WTC11 (cell line): ENCODE results near the gene WIZ. TPM values are rescaled to one million over a fixed set of nuclear protein-coding genes. Genes with fewer than 3 reads are reported as not detected.

Source experiments
- ATAC-seq: fragments of 200-7000 bp; cut with Tn5 transposase; 2 replicates; pipeline ENCODE4 v1.10.0; 2021; ENCODE audit warnings: mild to moderate bottlenecking, moderate library complexity
- CTCF ChIA-PET: fragments of 300-600 bp; sonication (Branson Sonifier 250); formaldehyde crosslinking; loops from one replicate; lab custom pipeline; 2021; ENCODE audit warnings: antibody characterized with exemption; lab: Charles Lee
- POLR2A ChIA-PET: fragments of 350-600 bp; sonication (Branson Sonifier 250); formaldehyde crosslinking; loops from one replicate; lab custom pipeline; 2021; ENCODE audit warnings: antibody characterized with exemption; lab: Charles Lee
- DNase-seq: peaks from one replicate; pipeline ENCODE4 v3.0.0; 2021; ENCODE audit warnings: low spot score
- H3K27ac Mint-ChIP-seq: 2 replicates; pipeline ENCODE4 v1.8.0; 2021; ENCODE audit warnings: mixed read lengths
- H3K27me3 Mint-ChIP-seq: 2 replicates; pipeline ENCODE4 v1.8.0; 2021; ENCODE audit warnings: low read depth, mild to moderate bottlenecking, moderate library complexity, mixed read lengths
- H3K36me3 Mint-ChIP-seq: 2 replicates; pipeline ENCODE4 v1.8.0; 2021; ENCODE audit warnings: mixed read lengths
- H3K4me1 Mint-ChIP-seq: 2 replicates; pipeline ENCODE4 v1.8.0; 2022; ENCODE audit warnings: mixed read lengths
- H3K4me3 Mint-ChIP-seq: 2 replicates; pipeline ENCODE4 v1.8.0; 2021; ENCODE audit warnings: mild to moderate bottlenecking, moderate library complexity, mixed read lengths
- H3K9me3 Mint-ChIP-seq: 2 replicates; pipeline ENCODE4 v1.8.0; 2021; ENCODE audit warnings: mixed read lengths
- AR ChIP-seq: fragments of 250-450 bp; sonication (Bioruptor Pico); IDR thresholded peaks from 2 replicates; pipeline ENCODE4 v1.9.0; 2021; ENCODE audit warnings: mild to moderate bottlenecking
- ATF6 ChIP-seq: sonication (generic); formaldehyde crosslinking; IDR thresholded peaks from 2 replicates; pipeline ENCODE4 v1.8.1; 2023; ENCODE audit warnings: mild to moderate bottlenecking, missing genetic modification reagents
- CREM ChIP-seq: sonication (generic); formaldehyde crosslinking; IDR thresholded peaks from 2 replicates; pipeline ENCODE4 v1.8.1; 2022; ENCODE audit warnings: mild to moderate bottlenecking, missing genetic modification reagents, moderate library complexity
- CTCF ChIP-seq: fragments of 200-600 bp; IDR thresholded peaks from 2 replicates; pipeline ENCODE4 v1.8.0; 2022; ENCODE audit warnings: antibody characterized with exemption
- FOXP1 ChIP-seq: sonication (generic); formaldehyde crosslinking; IDR thresholded peaks from 2 replicates; pipeline ENCODE4 v1.8.0; 2022; ENCODE audit warnings: missing genetic modification reagents, mild to moderate bottlenecking, moderate library complexity, borderline replicate concordance
- GABPB1 ChIP-seq: sonication (generic); formaldehyde crosslinking; IDR thresholded peaks from 2 replicates; pipeline ENCODE4 v1.8.1; 2023; ENCODE audit warnings: mild to moderate bottlenecking, missing genetic modification reagents
- IRF2 ChIP-seq: sonication (generic); formaldehyde crosslinking; IDR thresholded peaks from 2 replicates; pipeline ENCODE4 v1.8.0; 2022; ENCODE audit warnings: low read depth, missing genetic modification reagents, borderline replicate concordance
- JAZF1 ChIP-seq: fragments of 250-450 bp; sonication (Bioruptor Pico); IDR thresholded peaks from 2 replicates; pipeline ENCODE4 v1.9.0; 2021; ENCODE audit warnings: moderate library complexity, mild to moderate bottlenecking, inconsistent platforms
- MXD4 ChIP-seq: fragments of 250-450 bp; sonication (Bioruptor Pico); IDR thresholded peaks from 2 replicates; pipeline ENCODE4 v1.8.0; 2021; ENCODE audit warnings: mild to moderate bottlenecking, moderate library complexity, borderline replicate concordance
- NFATC4 ChIP-seq: fragments of 250-450 bp; sonication (Bioruptor Pico); IDR thresholded peaks from 2 replicates; pipeline ENCODE4 v1.9.0; 2021; ENCODE audit warnings: mild to moderate bottlenecking
- NR1H2 ChIP-seq: sonication (generic); formaldehyde crosslinking; IDR thresholded peaks from 2 replicates; pipeline ENCODE4 v1.9.0; 2021; ENCODE audit warnings: mild to moderate bottlenecking, moderate library complexity, missing genetic modification reagents
- OVOL2 ChIP-seq: fragments of 250-450 bp; sonication (Bioruptor Pico); IDR thresholded peaks from 2 replicates; pipeline ENCODE4 v1.9.0; 2021; ENCODE audit warnings: mild to moderate bottlenecking, borderline replicate concordance
- PREB ChIP-seq: sonication (generic); formaldehyde crosslinking; IDR thresholded peaks from 2 replicates; pipeline ENCODE4 v1.8.1; 2022; ENCODE audit warnings: mild to moderate bottlenecking, missing genetic modification reagents, moderate library complexity, borderline replicate concordance
- RELA ChIP-seq: sonication (generic); formaldehyde crosslinking; IDR thresholded peaks from 2 replicates; pipeline ENCODE4 v1.8.1; 2022; ENCODE audit warnings: missing genetic modification reagents, mild to moderate bottlenecking, borderline replicate concordance
- SMAD3 ChIP-seq: sonication (generic); formaldehyde crosslinking; IDR thresholded peaks from 2 replicates; pipeline ENCODE4 v1.8.0; 2022; ENCODE audit warnings: missing genetic modification reagents, mild to moderate bottlenecking, borderline replicate concordance
- SOX15 ChIP-seq: fragments of 250-450 bp; sonication (Bioruptor Pico); IDR thresholded peaks from 2 replicates; pipeline ENCODE4 v1.9.0; 2021; ENCODE audit warnings: mild to moderate bottlenecking
- SP1 ChIP-seq: sonication (generic); formaldehyde crosslinking; conservative IDR thresholded peaks from 2 replicates; pipeline ENCODE4 v1.8.1; 2022; ENCODE audit warnings: missing genetic modification reagents
- TCF7 ChIP-seq: sonication (generic); formaldehyde crosslinking; IDR thresholded peaks from 2 replicates; pipeline ENCODE4 v1.8.0; 2022; ENCODE audit warnings: mild to moderate bottlenecking, low read depth, missing genetic modification reagents, moderate library complexity
- TEAD4 ChIP-seq: sonication (generic); formaldehyde crosslinking; IDR thresholded peaks from 2 replicates; pipeline ENCODE4 v1.8.0; 2022; ENCODE audit warnings: mild to moderate bottlenecking, missing genetic modification reagents
- TP53 ChIP-seq: sonication (generic); formaldehyde crosslinking; IDR thresholded peaks from 2 replicates; pipeline ENCODE4 v1.8.1; 2023; ENCODE audit warnings: mild to moderate bottlenecking, missing genetic modification reagents
- ZBTB21 ChIP-seq: sonication (generic); formaldehyde crosslinking; IDR thresholded peaks from 2 replicates; pipeline ENCODE4 v1.8.1; 2023; ENCODE audit warnings: mild to moderate bottlenecking, missing genetic modification reagents, borderline replicate concordance
- ZNF232 ChIP-seq: sonication (generic); formaldehyde crosslinking; IDR thresholded peaks from 2 replicates; pipeline ENCODE4 v1.8.0; 2022; ENCODE audit warnings: mild to moderate bottlenecking, missing genetic modification reagents
- ZNF263 ChIP-seq: sonication (generic); formaldehyde crosslinking; IDR thresholded peaks from 2 replicates; pipeline ENCODE4 v1.8.1; 2022; ENCODE audit warnings: low read depth, mild to moderate bottlenecking, moderate library complexity, missing genetic modification reagents
- ZNF423 ChIP-seq: fragments of 250-450 bp; sonication (Bioruptor Pico); IDR thresholded peaks from 2 replicates; pipeline ENCODE4 v2.1.2; 2022; ENCODE audit warnings: mild to moderate bottlenecking, moderate library complexity
- ZNF671 ChIP-seq: fragments of 250-450 bp; sonication (Bioruptor Pico); IDR thresholded peaks from 2 replicates; pipeline ENCODE4 v1.8.0; 2021; ENCODE audit warnings: mild to moderate bottlenecking
- total RNA-seq: library from RNA; stranded (reverse); gene quantifications from 3 replicates; pipeline ENCODE4 v1.2.3, GENCODE V29; 2021
- TF ChIP-seq, protein P1 (sequence below): sonication (generic); formaldehyde crosslinking; IDR thresholded peaks from 2 replicates; pipeline ENCODE4 v1.8.1; 2023; ENCODE audit warnings: mild to moderate bottlenecking, missing genetic modification reagents, borderline replicate concordance

WIZ gene
- total RNA-seq, 1 experiment from 2014 or later = 43.9 TPM

DNA sequence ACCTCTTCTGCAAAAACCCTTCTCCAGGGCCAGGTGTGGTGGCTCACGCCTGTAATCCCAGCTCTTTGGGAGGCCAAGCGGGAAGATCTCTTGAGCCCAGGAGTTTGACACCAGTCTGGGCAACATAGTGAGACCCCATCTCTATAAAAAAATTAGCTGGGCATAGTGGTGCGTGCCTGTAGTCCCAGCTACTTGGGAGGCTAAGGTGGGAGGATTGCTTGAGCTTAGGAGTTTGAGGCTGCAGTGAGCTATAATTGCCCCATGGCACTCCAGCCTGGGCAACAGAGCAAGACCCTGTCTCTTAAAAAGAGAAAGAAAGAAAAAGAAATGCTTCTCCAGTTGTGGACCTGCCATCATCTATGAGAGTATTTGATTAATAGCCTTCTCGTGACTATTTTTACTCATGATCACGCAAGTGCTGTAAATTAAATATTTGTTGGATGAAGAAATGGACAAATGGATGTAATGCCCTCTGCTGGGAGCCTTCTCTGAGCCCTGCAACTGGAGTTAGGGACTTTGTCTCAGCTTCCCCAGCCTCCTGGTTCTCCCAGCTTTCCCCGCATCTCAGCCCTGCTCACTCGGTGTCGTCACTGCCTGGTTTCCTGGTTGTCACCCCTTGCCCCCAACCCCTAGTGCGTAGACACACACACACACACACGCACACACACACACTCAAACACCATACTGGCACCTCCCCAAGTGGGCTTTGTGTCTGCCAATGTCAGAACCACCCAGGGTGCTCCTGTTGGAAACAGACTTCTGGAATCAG is 12.2 kb downstream of the WIZ start:
- Mint-ChIP-seq H3K36me3 (no peaks in the 10 kb centered on the region), H3K4me3 (no peak overlapping the region), H3K4me1 (peaks cover 6% of the 10 kb centered on the region), H3K9me3 (no peaks in the 10 kb centered on the region), H3K27me3 (no peaks in the 10 kb centered on the region; the same call in 1 of the 2 replicates), H3K27ac (no peak overlapping the region)
- TF ChIP-seq ZNF263 (no peak), SOX15 (CRISPR knock-in tag) (no peak), RELA (CRISPR knock-in tag) (no peak), SMAD3 (CRISPR knock-in tag) (no peak), ZNF232 (CRISPR knock-in tag) (no peak), TEAD4 (CRISPR knock-in tag) (no peak), TCF7 (no peak), IRF2 (CRISPR knock-in tag) (no peak), CREM (CRISPR knock-in tag) (no peak), MXD4 (CRISPR knock-in tag) (no peak), NFATC4 (CRISPR knock-in tag) (no peak), ZBTB21 (CRISPR knock-in tag) (no peak), TP53 (CRISPR knock-in tag) (no peak), SP1 (CRISPR knock-in tag) (no peak)
- TF ChIP-seq, protein P1, sequence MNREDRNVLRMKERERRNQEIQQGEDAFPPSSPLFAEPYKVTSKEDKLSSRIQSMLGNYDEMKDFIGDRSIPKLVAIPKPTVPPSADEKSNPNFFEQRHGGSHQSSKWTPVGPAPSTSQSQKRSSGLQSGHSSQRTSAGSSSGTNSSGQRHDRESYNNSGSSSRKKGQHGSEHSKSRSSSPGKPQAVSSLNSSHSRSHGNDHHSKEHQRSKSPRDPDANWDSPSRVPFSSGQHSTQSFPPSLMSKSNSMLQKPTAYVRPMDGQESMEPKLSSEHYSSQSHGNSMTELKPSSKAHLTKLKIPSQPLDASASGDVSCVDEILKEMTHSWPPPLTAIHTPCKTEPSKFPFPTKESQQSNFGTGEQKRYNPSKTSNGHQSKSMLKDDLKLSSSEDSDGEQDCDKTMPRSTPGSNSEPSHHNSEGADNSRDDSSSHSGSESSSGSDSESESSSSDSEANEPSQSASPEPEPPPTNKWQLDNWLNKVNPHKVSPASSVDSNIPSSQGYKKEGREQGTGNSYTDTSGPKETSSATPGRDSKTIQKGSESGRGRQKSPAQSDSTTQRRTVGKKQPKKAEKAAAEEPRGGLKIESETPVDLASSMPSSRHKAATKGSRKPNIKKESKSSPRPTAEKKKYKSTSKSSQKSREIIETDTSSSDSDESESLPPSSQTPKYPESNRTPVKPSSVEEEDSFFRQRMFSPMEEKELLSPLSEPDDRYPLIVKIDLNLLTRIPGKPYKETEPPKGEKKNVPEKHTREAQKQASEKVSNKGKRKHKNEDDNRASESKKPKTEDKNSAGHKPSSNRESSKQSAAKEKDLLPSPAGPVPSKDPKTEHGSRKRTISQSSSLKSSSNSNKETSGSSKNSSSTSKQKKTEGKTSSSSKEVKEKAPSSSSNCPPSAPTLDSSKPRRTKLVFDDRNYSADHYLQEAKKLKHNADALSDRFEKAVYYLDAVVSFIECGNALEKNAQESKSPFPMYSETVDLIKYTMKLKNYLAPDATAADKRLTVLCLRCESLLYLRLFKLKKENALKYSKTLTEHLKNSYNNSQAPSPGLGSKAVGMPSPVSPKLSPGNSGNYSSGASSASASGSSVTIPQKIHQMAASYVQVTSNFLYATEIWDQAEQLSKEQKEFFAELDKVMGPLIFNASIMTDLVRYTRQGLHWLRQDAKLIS (CRISPR knock-in tag) = no peak
- ATAC-seq (no peak), DNase-seq (no peak)
- CTCF ChIA-PET = interaction anchor here (2.4 to 3.7 kb wide), 2 partner anchors 18 to 118 kb away, joined by 12 to 15 read pairs; partner anchors contain the start of gene AKAP8L
- POLR2A ChIA-PET = no interaction called here

DNA sequence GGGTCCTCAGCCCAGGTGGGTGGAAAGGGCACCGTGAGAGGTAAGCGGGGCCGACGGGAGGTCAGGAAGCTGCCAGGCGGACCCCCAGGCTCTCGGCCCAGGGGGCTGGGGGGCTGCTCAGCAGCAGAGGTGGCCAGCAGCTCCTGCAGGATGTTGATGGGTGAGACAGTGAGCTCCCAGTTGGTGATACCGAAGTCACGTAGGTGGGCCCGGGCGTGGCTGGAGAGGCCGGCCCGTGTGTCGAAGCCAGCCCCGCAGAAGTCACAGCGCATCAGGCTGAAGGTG is 13.0 kb downstream of the WIZ start:
- CTCF ChIA-PET = interaction anchor here (2.4 to 3.7 kb wide), 2 partner anchors 17 to 119 kb away, joined by 12 to 15 read pairs; partner anchors contain the start of gene AKAP8L
- POLR2A ChIA-PET = no interaction called here
- H3K4me3 Mint-ChIP-seq = no peak overlapping the region
- TF ChIP-seq CTCF (no peak), ATF6 (CRISPR knock-in tag) (no peak), PREB (CRISPR knock-in tag) (no peak), ZNF423 (no peak), AR (CRISPR knock-in tag) (no peak), NR1H2 (no peak), FOXP1 (CRISPR knock-in tag) (no peak), TP53 (CRISPR knock-in tag) (no peak), JAZF1 (no peak), GABPB1 (CRISPR knock-in tag) (no peak), NFATC4 (CRISPR knock-in tag) (no peak), OVOL2 (no peak), ZNF671 (CRISPR knock-in tag) (no peak)

More for the DNA sequence above, 13.0 kb downstream of the WIZ start:
- Mint-ChIP-seq H3K27me3 (no peaks in the 10 kb centered on the region; the same call in 1 of the 2 replicates), H3K27ac (no peak overlapping the region), H3K9me3 (no peaks in the 10 kb centered on the region), H3K36me3 (no peaks in the 10 kb centered on the region), H3K4me1 (peaks cover 8% of the 10 kb centered on the region)
- no peak for ATAC-seq
- no peak for DNase-seq
